GM21619 (cell line): ENCODE data around the gene PARP16.

Source experiments
- ATAC-seq: cut with Tn5 transposase; IDR thresholded peaks from one replicate; pipeline ENCODE4 v1.9.1; 2021; ENCODE audit not compliant: unreplicated experiment

The PARP16 gene

DNA sequence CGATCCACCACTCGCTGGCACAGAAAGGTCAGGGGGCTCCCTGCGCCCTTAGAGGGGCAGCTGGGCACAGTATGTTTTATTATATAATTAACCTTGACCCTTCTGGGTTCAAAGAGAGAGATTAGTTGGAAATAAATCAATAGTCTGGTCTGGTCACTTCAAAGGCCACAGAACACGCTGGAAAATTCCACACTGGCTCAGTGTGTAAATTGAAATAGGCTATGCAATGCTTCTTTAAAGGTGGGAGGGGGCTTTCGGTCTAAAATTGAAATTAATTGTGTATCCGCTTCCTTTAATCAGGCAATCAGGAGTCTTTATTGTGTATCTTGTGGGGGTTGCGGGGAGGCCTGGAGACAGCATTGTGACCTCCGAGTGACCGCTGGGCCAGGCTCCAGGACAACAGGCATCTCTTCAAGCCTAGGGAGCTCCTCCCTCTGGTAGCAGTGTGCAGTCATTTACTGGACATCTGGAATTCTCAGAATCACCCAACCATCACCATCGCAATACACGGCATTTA, 25.8 kb upstream of the PARP16 start:
- no peak for ATAC-seq

GRCh38 chr15:65311760-65312159, 25.1 kb upstream of the PARP16 start:
- no peak for ATAC-seq

GRCh38 chr15:65310431-65311137, 23.9 kb upstream of the PARP16 start:
- ATAC-seq, result no peak

DNA sequence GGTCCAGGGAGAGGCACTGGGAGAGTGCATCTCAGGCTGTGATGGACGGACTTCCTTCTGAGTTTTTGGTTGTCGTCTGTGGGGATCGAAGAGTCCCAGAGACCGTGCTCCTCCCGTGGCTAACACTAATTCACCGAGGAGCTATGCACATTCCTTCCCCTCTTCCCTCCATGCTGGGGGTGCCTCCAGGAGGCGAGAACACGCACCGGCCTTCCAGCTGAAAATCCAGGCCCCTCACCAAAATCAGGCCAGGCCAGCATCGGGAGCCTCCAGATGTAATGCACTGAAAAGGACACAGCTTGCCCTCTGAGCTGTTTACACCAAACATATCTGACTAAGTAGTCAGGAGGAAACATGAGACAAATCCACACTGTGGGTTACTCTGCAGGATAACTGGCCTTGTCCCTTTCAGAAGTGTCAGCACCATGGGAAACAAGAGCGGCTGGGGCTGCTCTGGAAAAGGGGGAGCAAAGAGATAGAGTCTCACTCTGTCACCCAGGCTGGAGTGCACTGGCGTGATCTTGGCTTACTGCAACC, 23.3 kb upstream of the PARP16 start:
- ATAC-seq, result no peak

GRCh38 chr15:65307978-65308377, 21.3 kb upstream of the PARP16 start:
- ATAC-seq, result no peak

DNA sequence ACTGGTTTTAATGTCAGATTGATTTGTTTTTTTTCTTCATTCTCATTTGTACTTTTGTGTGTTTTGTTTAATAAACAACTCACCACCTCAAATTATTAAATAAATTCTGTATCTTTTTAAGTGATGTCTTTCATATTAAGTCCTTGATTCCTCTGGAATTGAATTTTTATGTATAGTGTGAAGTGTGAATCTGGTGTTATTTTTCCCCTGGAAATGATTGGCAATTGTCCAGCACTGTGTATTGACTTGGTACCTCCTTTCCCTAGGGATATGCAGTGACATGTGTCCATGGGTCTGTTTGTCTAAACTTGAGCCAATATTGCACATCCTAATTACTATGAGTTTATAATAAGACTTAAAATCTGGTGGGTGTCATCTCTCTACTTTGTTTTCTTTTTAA, 19.9 kb upstream of the PARP16 start:
- no peak for ATAC-seq

- ATAC-seq, result no peak
Observed at GRCh38 chr15:65305776-65306175, 19.1 kb upstream of the PARP16 start.

- no peak for ATAC-seq
Observed at GRCh38 chr15:65305150-65305758, 18.6 kb upstream of the PARP16 start.

GRCh38 chr15:65304381-65305149, 17.9 kb upstream of the PARP16 start, which contains the start of gene RNU5B-1:
Gene RNU5B-1, plus strand, starts transcription at chr15:65304677.
- ATAC-seq, result peak; percentile 66

- ATAC-seq, result peak; percentile 7
Observed at GRCh38 chr15:65303687-65304380, 17.2 kb upstream of the PARP16 start.

- no peak for ATAC-seq
Observed at GRCh38 chr15:65302061-65302460, 15.4 kb upstream of the PARP16 start.

- ATAC-seq, result no peak
Observed at GRCh38 chr15:65300924-65301441, 14.3 kb upstream of the PARP16 start.

GRCh38 chr15:65298731-65299130, 12.0 kb upstream of the PARP16 start:
- no peak for ATAC-seq

DNA sequence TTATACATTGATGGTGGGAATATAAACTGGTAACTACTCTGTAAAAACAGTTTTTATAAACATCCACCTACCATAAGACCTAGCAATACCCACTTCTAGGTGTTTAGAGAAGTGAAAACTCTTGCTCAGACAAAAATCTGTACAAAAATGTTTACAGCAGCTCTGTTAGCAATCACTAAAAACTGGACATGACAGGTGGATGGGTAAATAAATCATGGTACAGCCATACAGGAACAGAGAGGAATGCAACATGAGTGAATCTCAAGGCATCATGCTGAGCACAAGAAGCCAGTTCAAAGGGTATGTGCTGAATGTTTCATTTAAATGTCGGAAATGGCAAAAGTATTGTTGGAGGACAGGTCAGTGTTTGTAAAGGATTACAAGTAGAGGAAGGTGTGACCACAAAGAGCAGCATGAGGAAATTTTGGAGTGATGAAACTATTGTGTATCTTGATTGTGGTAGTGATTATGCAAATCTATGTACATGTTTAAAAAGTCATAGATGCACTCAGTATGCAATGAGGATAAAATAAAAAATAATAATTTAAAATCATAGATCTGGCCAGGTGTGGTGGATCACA, 6.3 kb upstream of the PARP16 start:
- no peak for ATAC-seq

- no peak for ATAC-seq
Observed at GRCh38 chr15:65290228-65290627, 3.5 kb upstream of the PARP16 start.

DNA sequence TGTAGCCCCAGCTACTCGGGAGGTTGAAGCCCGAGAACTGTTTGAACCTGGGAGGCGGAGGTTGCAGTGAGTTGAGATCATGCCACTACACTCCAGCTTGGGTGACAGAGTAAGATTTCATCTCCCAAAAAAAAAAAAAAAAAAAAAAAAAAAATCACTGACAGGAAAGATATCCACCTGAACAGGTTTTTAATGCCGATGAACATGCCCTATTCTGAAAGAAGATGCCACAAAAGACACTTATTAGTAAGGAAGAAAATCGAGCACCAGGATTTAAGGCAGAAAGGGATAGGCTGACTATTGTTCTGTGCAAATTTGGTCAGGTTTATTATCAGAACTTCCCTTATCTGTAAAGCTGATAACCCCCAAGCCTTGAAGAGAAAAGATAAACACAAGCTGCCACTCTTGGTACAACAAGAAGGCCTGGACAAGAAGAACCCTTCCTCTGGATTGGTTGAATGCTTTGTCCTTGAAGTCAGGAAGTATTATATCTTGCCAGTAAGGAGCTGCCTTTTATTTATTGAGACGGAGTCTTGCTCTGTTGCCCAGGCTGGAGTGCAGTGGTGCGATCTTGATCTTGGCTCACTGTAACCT, 2.7 kb upstream of the PARP16 start:
- no peak for ATAC-seq

- ATAC-seq, result no peak
Observed at GRCh38 chr15:65287520-65287855, 805 bp upstream of the PARP16 start.

DNA sequence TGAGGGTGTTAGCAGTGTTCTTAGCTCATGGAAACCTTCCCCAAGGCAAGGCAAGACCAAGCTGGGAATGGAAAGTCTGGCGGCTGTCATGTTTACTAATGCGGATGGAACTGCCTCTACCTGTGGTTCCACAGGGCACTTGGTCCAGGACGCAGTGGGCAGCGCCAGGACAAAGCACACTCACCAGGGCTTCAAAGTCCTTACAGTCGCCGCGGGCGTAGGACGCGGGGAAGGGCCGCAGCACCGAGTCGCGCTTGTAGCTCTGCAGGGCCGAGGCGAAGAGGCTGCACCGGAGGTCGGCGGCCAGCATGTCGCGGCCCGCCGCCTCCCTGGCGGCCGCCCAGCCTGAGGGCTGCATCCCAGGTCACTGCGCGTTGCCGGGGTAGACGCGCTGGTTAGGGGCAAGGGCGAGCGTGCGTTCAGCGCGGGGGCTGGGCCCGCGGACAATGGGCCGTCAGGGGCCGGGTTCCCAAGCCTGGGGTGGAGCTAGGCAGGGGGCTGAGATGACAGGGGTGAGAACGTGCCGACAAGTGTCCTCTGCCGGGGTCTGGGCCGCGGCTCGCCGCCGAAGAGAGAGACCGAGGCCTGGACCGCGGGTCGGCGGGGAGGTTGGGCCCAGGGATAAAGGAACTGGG, 497 bp downstream of the PARP16 start:
- ATAC-seq, result peak; percentile 26

GRCh38 chr15:65285291-65286068, 1.2 kb downstream of the PARP16 start:
- ATAC-seq, result no peak
